Activated CD8-positive, alpha-beta T cell treated with anti-CD3 and anti-CD28 coated beads, Interleukin-2, amount 10 ng/mL, durations not matched to agents 7 days and 5 days (primary cell): ENCODE measurements around the gene IFI27L2. TPM values are rescaled to one million over a fixed set of nuclear protein-coding genes. Genes with fewer than 3 reads are reported as not detected.
A peak's percentile ranks its signal among the peaks of the same experiment; 100 is the strongest.

Experiments used
- ATAC-seq: fragments of 150-1000 bp; cut with Tn5 transposase; one replicate; pipeline ENCODE4 v1.10.0; 2021; ENCODE audit warnings: moderate library complexity
- CTCF ChIA-PET: fragments of 350-600 bp; sonication (Branson Sonifier 250); formaldehyde crosslinking; loops from one replicate; lab custom pipeline; 2021; ENCODE audit warnings: antibody characterized with exemption; lab: Charles Lee
- POLR2A ChIA-PET: fragments of 350-600 bp; sonication (Branson Sonifier 250); formaldehyde crosslinking; loops from one replicate; lab custom pipeline; 2021; ENCODE audit warnings: antibody characterized with exemption; lab: Charles Lee
- DNase-seq: peaks from one replicate; pipeline ENCODE4 v3.0.0-alpha.2; 2020
- H3K27ac Mint-ChIP-seq: one replicate; pipeline ENCODE4 v1.8.0; 2021; ENCODE audit warnings: mild to moderate bottlenecking, mixed read lengths
- H3K27me3 Mint-ChIP-seq: one replicate; pipeline ENCODE4 v1.8.0; 2021; ENCODE audit warnings: low read depth, mixed read lengths
- H3K36me3 Mint-ChIP-seq: one replicate; pipeline ENCODE4 v1.8.0; 2021; ENCODE audit warnings: low read depth, mixed read lengths
- H3K4me1 Mint-ChIP-seq: one replicate; pipeline ENCODE4 v1.8.0; 2021; ENCODE audit warnings: low read depth, mixed read lengths
- H3K4me3 Mint-ChIP-seq: one replicate; pipeline ENCODE4 v1.8.0; 2021; ENCODE audit warnings: mild to moderate bottlenecking, mixed read lengths
- H3K9me3 Mint-ChIP-seq: one replicate; pipeline ENCODE4 v1.8.0; 2022; ENCODE audit warnings: mixed read lengths; ENCODE audit not compliant: insufficient read depth
- total RNA-seq, 2 experiments: library from RNA; stranded (reverse); gene quantifications; one replicate each; pipeline ENCODE4 v1.2.3, GENCODE V29; 2021

IFI27L2 gene
- total RNA-seq, 2 experiments from 2014 or later, result 65.2 to 74.6 TPM

DNA sequence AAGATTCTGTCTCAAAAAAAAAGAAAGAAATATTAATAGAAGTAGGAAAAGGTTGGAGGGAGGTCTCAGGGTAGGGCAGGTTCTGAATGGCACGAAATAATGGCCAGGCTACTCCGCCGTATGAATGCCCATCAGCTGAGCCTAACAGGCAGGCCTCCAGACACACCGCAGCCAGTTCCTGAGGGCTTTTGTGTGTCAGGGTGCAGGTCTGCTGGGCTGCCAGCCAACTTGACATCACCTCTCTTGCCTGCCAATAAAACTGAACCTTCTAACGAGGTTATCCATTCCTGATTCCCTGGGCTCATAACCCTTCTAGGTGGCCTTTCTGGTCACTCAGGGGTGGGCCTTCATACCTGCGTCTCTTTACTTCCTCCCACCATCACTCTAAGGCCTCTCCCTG is 15.9 kb downstream of the IFI27L2 start:
- Mint-ChIP-seq H3K9me3 (no peaks in the 10 kb centered on the region), H3K4me3 (no peak overlapping the region), H3K36me3 (peaks cover 6% of the 10 kb centered on the region), H3K4me1 (peaks cover 48% of the 10 kb centered on the region), H3K27ac (no peak overlapping the region), H3K27me3 (no peaks in the 10 kb centered on the region)
- DNase-seq (no peak), ATAC-seq (no peak)
- ChIA-PET CTCF (interaction anchor here (1.1 to 4.4 kb wide), 3 partner anchors 23 to 174 kb away, joined by 3 to 18 read pairs (median 4); no protein-coding TSS in a partner anchor), POLR2A (no interaction called here)

DNA sequence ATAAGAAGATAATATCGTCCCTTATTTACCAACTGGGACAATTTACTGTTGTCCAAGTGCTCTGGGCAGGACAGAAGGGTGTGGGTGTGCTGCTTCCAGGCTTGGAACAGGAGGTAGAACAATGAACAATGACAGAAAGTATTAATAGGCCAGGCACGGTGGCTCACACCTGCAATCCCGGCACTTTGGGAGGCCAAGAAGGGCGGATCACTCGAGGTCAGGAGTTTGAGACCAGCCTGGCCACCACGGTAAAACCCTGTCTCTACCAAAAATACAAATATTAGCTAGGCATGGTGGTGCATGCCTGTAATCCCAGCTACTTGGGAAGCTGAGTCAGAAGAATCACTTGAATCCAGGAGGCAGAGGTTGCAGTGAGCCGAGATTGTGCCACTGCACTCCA is 16.3 kb downstream of the IFI27L2 start:
- Mint-ChIP-seq H3K36me3 (peaks cover 7% of the 10 kb centered on the region), H3K4me3 (no peak overlapping the region), H3K9me3 (no peaks in the 10 kb centered on the region), H3K27ac (no peak overlapping the region), H3K4me1 (peaks cover 45% of the 10 kb centered on the region), H3K27me3 (no peaks in the 10 kb centered on the region)
- DNase-seq (no peak), ATAC-seq (no peak)
- POLR2A ChIA-PET, result no interaction called here
- CTCF ChIA-PET, result interaction anchor here (1.4 to 4.4 kb wide), 2 partner anchors 24 to 174 kb away, joined by 3 to 18 read pairs; no protein-coding TSS in a partner anchor

DNA sequence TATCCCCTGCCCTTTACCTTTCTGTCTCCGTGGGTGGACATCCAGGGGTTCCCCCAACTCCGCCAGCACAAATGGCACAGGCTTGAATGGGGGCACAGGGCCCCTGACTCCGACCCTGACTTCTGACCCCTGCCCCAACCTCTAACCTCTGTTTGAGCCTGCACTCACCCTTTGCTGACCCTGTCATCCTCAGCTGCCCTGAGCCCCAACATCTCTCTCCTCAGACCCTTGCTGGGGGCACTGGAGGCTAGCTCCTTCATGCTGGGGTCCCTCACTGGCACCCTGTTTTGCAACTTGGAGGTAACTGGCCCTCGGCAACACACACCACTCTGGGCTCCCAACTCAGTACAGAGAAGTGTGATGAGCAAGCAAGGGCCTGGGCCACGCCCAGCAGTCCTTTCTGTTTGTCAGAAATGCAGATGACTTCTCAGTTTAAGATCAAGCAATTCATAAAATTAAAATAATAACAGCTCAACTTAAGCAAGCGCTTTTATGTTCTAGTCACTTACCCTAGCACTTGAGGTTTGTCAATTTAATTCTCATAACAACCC is 16.8 kb downstream of the IFI27L2 start:
- DNase-seq (no peak), ATAC-seq (no peak)
- H3K4me3 Mint-ChIP-seq, result peak overlapping the region; percentile 43
- CTCF ChIA-PET, result interaction anchor here (1.4 to 4.4 kb wide), 2 partner anchors 24 to 173 kb away, joined by 3 to 18 read pairs; no protein-coding TSS in a partner anchor
- no peaks in the 10 kb centered on the region for H3K9me3 Mint-ChIP-seq
- H3K27ac Mint-ChIP-seq, result no peak overlapping the region
- H3K4me1 Mint-ChIP-seq, result peaks cover 40% of the 10 kb centered on the region
- no peaks in the 10 kb centered on the region for H3K27me3 Mint-ChIP-seq
- POLR2A ChIA-PET, result no interaction called here
- peaks cover 10% of the 10 kb centered on the region for H3K36me3 Mint-ChIP-seq

DNA sequence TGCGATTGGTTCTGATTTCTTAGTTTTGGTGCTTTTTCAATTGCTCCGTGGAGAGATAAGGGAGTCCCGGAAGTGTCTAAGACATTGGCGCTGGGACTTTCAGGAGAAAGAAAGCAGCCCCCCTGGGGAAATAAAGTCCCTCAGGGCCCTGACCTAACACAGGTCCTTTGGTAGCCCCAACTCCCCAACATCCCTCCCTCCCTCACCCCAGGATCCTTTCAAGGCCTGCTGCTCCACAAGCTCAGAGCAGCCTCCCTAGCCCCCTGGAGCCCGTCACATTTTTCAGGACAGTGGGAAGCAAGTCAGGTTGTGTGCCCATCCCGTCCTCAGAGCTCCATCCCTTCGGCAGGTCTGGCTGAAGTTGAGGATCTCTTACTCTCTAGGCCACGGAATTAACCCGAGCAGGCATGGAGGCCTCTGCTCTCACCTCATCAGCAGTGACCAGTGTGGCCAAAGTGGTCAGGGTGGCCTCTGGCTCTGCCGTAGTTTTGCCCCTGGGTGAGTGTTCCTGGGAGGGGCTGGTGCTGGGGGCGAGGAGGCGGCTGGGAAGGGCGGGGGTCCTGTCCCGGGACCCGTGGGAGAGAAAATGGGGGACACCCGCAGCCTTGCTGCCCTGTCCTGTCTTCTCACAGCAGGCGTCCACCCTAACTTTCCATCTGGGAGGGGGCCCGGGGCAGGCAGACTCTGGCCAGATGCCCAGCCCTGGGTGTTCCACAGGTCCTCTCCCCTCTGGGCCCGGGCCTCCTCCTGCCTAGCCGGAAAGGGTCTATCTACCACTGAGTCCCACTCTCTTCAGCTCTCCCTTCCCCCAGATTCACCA is 17.9 kb downstream of the IFI27L2 start:
- Mint-ChIP-seq H3K4me1 (peaks cover 40% of the 10 kb centered on the region), H3K9me3 (no peaks in the 10 kb centered on the region), H3K27ac (peak overlapping the region; percentile 17), H3K4me3 (peak overlapping the region; percentile 60), H3K27me3 (no peaks in the 10 kb centered on the region), H3K36me3 (peaks cover 10% of the 10 kb centered on the region)
- ChIA-PET CTCF (interaction anchor here (1.1 to 4.4 kb wide), 3 partner anchors 20 to 25 kb away, joined by 3 to 18 read pairs (median 4); no protein-coding TSS in a partner anchor), POLR2A (no interaction called here)
- no peak for ATAC-seq
- DNase-seq, result no peak

DNA sequence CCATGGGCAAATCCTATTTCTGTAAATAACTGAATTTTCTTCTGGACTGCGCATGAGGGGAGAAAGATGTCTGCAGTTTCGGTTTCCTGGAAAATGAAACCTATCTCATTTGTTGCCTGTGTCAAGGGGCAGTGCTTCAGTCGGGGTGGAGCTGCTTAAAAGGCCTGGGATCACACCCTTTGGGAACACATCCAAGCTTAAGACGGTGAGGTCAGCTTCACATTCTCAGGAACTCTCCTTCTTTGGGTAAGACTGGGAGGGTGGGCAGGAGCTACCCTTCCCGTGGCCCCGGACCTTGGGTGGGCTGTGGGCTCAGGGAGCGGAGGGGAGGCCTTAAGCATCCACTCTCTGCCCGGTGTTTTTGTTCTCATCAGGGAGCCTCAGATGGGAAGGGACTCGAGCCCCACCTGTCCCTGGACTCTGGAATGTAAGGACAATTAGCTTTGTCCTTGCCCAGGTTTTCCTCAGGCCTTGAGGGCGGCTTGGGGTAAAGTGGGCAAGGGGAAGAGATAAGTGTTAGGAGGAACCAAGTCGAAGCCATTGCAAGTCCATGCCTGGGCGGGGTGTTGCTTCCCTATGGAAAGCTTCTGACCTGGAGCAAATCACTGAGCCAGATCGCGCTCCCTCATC is 18.7 kb downstream of the IFI27L2 start, which contains the start of gene IFI27:
TSS of gene IFI27 (plus strand) at position 185 of the 630 bp plus-strand sequence.
- Mint-ChIP-seq H3K27ac (peak within 1 kb of the TSS; percentile 64), H3K9me3 (no peaks in the 10 kb centered on the region), H3K4me1 (peaks cover 40% of the 10 kb centered on the region), H3K4me3 (peak within 1 kb of the TSS; percentile 60), H3K27me3 (no peaks in the 10 kb centered on the region), H3K36me3 (peaks cover 10% of the 10 kb centered on the region)
- CTCF ChIA-PET, result interaction anchor here (1.1 kb wide), 2 partner anchors 21 to 26 kb away, joined by 3 to 4 read pairs; no protein-coding TSS in a partner anchor
- ATAC-seq (no peak), DNase-seq (no peak)
- POLR2A ChIA-PET, result no interaction called here

DNA sequence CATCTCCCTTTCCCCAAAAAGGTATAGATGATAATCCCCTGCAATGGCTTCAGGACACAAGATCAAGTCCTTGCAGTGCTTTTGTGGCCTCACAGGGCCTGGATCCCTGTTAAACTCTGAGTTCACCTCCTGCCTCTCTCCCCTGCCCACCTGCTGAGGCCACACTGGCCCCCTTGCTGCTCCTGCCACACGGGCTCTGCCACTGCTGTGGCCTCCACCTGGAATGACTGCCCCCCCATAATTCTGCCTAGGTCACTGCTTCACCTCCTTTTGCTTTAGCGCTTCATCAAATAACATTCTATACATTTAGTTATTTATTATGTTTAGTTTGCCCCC is 19.5 kb downstream of the IFI27L2 start:
- Mint-ChIP-seq H3K27ac (peak overlapping the region; percentile 64), H3K9me3 (no peaks in the 10 kb centered on the region), H3K27me3 (no peaks in the 10 kb centered on the region), H3K4me1 (peaks cover 33% of the 10 kb centered on the region), H3K36me3 (peaks cover 10% of the 10 kb centered on the region), H3K4me3 (no peak overlapping the region)
- CTCF ChIA-PET, result no interaction called here
- no peak for ATAC-seq
- POLR2A ChIA-PET, result no interaction called here
- no peak for DNase-seq

DNA sequence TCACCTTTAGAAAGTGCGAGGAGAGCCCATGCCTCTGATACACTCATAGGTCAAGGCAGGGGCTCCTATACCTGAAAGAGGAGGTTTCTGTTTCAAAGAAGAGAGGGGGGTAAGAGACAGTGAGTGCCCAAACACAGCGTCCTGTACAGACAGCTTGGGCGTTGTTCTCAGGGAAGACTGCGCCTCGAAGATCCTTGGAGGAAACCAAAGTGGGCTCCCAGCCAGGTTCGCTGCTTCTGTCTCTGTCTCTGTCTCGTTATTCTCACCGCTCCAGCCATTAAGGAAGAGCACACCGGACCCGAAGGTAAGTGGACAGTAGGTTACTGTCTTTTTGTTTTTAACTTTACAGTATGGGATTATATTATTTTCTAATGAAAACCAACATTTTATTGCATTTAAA is 24.7 kb downstream of the IFI27L2 start:
- H3K36me3 Mint-ChIP-seq, result peaks cover 4% of the 10 kb centered on the region
- H3K4me1 Mint-ChIP-seq, result peaks cover 3% of the 10 kb centered on the region
- no peak for DNase-seq
- ChIA-PET POLR2A (no interaction called here), CTCF (interaction anchor here (1.7 to 2.3 kb wide), 2 partner anchors 32 to 165 kb away, joined by 6 read pairs; no protein-coding TSS in a partner anchor)
- H3K9me3 Mint-ChIP-seq, result no peaks in the 10 kb centered on the region
- H3K27ac Mint-ChIP-seq, result no peak overlapping the region
- no peak overlapping the region for H3K4me3 Mint-ChIP-seq
- H3K27me3 Mint-ChIP-seq, result no peaks in the 10 kb centered on the region
- ATAC-seq, result no peak

DNA sequence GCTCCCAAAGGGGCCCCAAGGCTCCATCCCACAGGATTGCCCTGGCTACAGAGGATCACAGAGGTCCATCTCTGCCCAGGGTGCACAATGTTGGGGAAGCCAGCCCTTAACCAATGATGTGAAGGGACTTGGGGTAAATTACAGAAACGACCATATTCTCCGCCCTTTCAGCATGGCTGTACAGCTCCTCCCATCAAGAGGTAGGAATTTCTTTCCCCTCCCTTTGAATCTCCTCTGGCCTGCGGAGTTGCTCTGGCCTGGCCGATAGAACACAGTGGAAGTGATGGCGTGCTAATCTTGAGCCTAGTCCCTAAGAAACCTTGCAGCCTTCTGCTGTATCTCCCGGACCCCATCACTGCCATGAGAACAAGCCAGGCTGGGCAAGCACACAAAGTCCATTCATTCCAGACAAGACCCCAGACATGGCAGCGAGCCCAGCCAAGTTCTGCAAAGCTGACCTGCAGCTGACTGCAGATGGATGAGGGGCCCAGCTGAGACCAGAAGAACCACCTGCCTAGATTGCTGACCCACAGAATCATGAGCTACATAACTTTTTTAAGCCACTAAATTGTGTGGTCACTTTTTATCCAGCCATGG is 25.8 kb downstream of the IFI27L2 start:
- H3K27ac Mint-ChIP-seq, result no peak overlapping the region

DNA sequence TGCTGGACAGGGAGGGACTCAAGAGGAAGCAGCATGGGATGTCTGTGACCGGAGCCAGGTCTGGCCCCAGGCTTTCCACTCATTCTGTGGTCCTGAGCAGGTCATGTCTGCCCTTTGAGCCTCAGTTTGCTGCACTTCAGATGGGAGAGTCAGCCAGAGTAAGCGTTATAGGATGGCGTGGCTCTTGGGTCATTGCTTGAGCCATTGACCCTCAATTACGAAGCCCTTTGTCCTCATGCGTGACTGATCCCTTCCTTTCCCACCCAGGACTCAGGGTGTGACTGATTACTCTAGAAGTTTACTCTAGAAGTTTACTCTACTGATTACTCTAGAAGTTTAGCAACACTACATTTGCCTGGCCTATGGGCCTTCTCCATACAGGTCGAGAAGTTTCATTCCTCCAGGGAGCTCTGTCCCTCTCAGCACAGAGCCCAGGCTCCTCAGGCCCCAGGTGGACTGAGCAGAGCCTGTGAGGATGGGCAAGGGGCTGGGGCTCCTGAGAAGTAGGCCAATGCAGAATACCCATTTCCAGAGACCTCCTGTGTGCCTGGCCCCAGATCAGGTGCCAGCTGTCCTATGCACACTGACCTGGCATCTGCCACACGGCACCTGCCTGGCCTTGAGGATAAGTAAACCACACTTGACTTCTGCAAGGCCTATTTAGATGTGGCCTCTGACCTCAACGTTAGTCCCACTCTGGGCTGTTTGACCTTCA is 26.5 kb downstream of the IFI27L2 start:
- Mint-ChIP-seq H3K4me3 (no peak overlapping the region), H3K27ac (no peak overlapping the region), H3K4me1 (no peaks in the 10 kb centered on the region), H3K9me3 (no peaks in the 10 kb centered on the region), H3K36me3 (peaks cover 4% of the 10 kb centered on the region), H3K27me3 (no peaks in the 10 kb centered on the region)
- DNase-seq (no peak), ATAC-seq (no peak)
- POLR2A ChIA-PET, result interaction anchor here (0.8 to 1.3 kb wide), 2 partner anchors 7 to 154 kb away, joined by 3 read pairs; no protein-coding TSS in a partner anchor
- CTCF ChIA-PET, result interaction anchor here (1.7 to 2.3 kb wide), 2 partner anchors 34 to 163 kb away, joined by 6 read pairs; no protein-coding TSS in a partner anchor

More for the DNA sequence above, 25.8 kb downstream of the IFI27L2 start:
- ChIA-PET POLR2A (interaction anchor here (0.8 to 1.3 kb wide), 2 partner anchors 8 to 154 kb away, joined by 3 read pairs; no protein-coding TSS in a partner anchor), CTCF (interaction anchor here (0.7 to 2.3 kb wide), 3 partner anchors 26 to 164 kb away, joined by 3 to 6 read pairs (median 6); partner anchors contain the start of gene IFI27L2)
- ATAC-seq (no peak), DNase-seq (no peak)
- Mint-ChIP-seq H3K9me3 (no peaks in the 10 kb centered on the region), H3K36me3 (peaks cover 6% of the 10 kb centered on the region), H3K4me1 (no peaks in the 10 kb centered on the region), H3K4me3 (no peak overlapping the region), H3K27me3 (no peaks in the 10 kb centered on the region)

DNA sequence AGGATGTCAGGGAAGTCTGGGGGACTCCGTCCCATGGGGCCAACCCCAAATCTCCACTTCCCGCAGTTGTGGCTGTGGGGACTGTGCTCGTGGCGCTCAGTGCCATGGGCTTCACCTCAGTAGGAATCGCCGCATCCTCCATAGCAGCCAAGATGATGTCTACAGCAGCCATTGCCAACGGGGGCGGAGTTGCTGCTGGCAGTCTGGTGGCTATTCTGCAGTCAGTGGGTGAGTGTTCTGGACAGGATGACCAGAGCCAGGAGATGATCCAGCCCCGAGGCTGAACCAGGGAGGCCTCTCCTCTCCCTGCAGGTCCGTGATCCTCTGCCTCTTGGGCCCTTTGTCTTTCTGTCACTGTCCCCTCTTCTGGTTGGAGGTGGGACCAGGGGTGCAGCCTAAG is 27.7 kb downstream of the IFI27L2 start:
- ChIA-PET CTCF (no interaction called here), POLR2A (no interaction called here)
- ATAC-seq (no peak), DNase-seq (no peak)
- Mint-ChIP-seq H3K9me3 (no peaks in the 10 kb centered on the region), H3K27ac (no peak overlapping the region), H3K4me1 (no peaks in the 10 kb centered on the region), H3K4me3 (no peak overlapping the region), H3K27me3 (no peaks in the 10 kb centered on the region), H3K36me3 (peaks cover 5% of the 10 kb centered on the region)

DNA sequence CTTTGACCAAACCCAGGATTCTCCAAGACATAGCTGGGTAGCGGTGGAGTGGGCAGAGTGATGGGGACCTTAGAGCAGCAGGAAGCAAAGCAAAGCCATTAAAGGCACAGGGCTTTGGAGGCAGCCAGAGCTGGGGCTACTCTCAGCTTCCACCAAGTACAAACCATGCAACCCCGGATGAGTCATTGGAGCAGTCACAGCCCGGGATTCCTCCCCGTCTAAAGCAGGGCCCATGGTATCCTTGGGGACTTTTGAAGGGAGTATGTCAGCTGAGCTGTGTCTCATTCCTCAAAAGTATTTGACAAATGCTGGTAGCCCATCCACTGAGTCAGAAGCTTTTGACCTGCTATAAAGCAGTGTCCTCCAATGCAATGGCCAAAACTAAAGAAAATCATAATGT is 28.6 kb downstream of the IFI27L2 start:
- no peaks in the 10 kb centered on the region for H3K4me1 Mint-ChIP-seq
- no peak for DNase-seq
- ATAC-seq, result no peak
- H3K27me3 Mint-ChIP-seq, result no peaks in the 10 kb centered on the region
- H3K9me3 Mint-ChIP-seq, result no peaks in the 10 kb centered on the region
- CTCF ChIA-PET, result no interaction called here
- no peak overlapping the region for H3K4me3 Mint-ChIP-seq
- H3K36me3 Mint-ChIP-seq, result peaks cover 6% of the 10 kb centered on the region
- POLR2A ChIA-PET, result interaction anchor here (0.6 kb wide), 1 partner anchor 9 kb away, joined by 4 read pairs; no protein-coding TSS in a partner anchor
- H3K27ac Mint-ChIP-seq, result no peak overlapping the region
